ENCODE measurements around the gene ENO4. TPM values are rescaled to one million over a fixed set of nuclear protein-coding genes. Genes with fewer than 3 reads are reported as not detected.

Gene ENO4
- total and polyA plus RNA-seq, 3 experiments from 2014 or later: not detected

GRCh38 chr10:116879817-116880216, 30.5 kb downstream of the ENO4 start:
- Mint-ChIP-seq H3K4me1 (no peaks in the 10 kb centered on the region), H3K27ac (no peak overlapping the region), H3K36me3 (no peaks in the 10 kb centered on the region), H3K9me3 (peaks cover 0 to 2% (median 0%) of the 10 kb centered on the region in 5 donors), H3K27me3 (no peaks in the 10 kb centered on the region), H3K4me3 (no peak overlapping the region)
- no peak overlapping the region for H3K4me3 ChIP-seq (ENCODE audit: low read length)
- H3K4me1 ChIP-seq (ENCODE audit: insufficient read depth, low read length): no peaks in the 10 kb centered on the region
- no peaks in the 10 kb centered on the region for H3K36me3 ChIP-seq (ENCODE audit: insufficient read depth, low read length)
- ChIA-PET CTCF (no interaction called here), POLR2A (no interaction called here)
- no peaks in the 10 kb centered on the region for H3K9me3 ChIP-seq (ENCODE audit: low read length)
- no peaks in the 10 kb centered on the region for H3K27me3 ChIP-seq (ENCODE audit: insufficient read depth, low read length, poor library complexity, severe bottlenecking)
- no peak for DNase-seq
- no peak overlapping the region for H3K27ac ChIP-seq (ENCODE audit: low read depth, low read length)

GRCh38 chr10:116880716-116881482, 31.6 kb downstream of the ENO4 start:
- H3K4me1 Mint-ChIP-seq: no peaks in the 10 kb centered on the region
- Histone ChIP-seq H3K9me3 (ENCODE audit: low read length) (no peaks in the 10 kb centered on the region), H3K36me3 (ENCODE audit: insufficient read depth, low read length) (no peaks in the 10 kb centered on the region), H3K4me3 (ENCODE audit: low read length) (no peak overlapping the region), H3K27me3 (ENCODE audit: insufficient read depth, low read length, poor library complexity, severe bottlenecking) (no peaks in the 10 kb centered on the region), H3K27ac (ENCODE audit: low read depth, low read length) (no peak overlapping the region), H3K4me1 (ENCODE audit: insufficient read depth, low read length) (no peaks in the 10 kb centered on the region)
- DNase-seq: no peak
- H3K27ac Mint-ChIP-seq: peak overlapping the region in 1 of 8 donors; percentile 2
- H3K4me3 Mint-ChIP-seq: no peak overlapping the region
- ChIA-PET CTCF (no interaction called here), POLR2A (no interaction called here)
- H3K36me3 Mint-ChIP-seq: no peaks in the 10 kb centered on the region
- H3K9me3 Mint-ChIP-seq: peaks cover 0 to 2% (median 0%) of the 10 kb centered on the region in 5 donors
- no peaks in the 10 kb centered on the region for H3K27me3 Mint-ChIP-seq

GRCh38 chr10:116882639-116883038, 33.3 kb downstream of the ENO4 start:
- Histone ChIP-seq H3K4me1 (ENCODE audit: insufficient read depth, low read length) (no peaks in the 10 kb centered on the region), H3K27ac (ENCODE audit: low read depth, low read length) (no peak overlapping the region), H3K36me3 (ENCODE audit: insufficient read depth, low read length) (no peaks in the 10 kb centered on the region), H3K9me3 (ENCODE audit: low read length) (no peaks in the 10 kb centered on the region), H3K4me3 (ENCODE audit: low read length) (no peak overlapping the region), H3K27me3 (ENCODE audit: insufficient read depth, low read length, poor library complexity, severe bottlenecking) (no peaks in the 10 kb centered on the region)
- Mint-ChIP-seq H3K4me1 (no peaks in the 10 kb centered on the region), H3K27ac (no peak overlapping the region), H3K27me3 (no peaks in the 10 kb centered on the region), H3K4me3 (no peak overlapping the region), H3K36me3 (no peaks in the 10 kb centered on the region), H3K9me3 (peaks cover 0 to 2% (median 0%) of the 10 kb centered on the region in 5 donors)
- no peak for DNase-seq
- ChIA-PET CTCF (no interaction called here), POLR2A (no interaction called here)

- no peak overlapping the region for H3K4me3 Mint-ChIP-seq
- H3K27ac ChIP-seq (ENCODE audit: low read depth, low read length): no peak overlapping the region
- no peaks in the 10 kb centered on the region for H3K9me3 Mint-ChIP-seq
- H3K36me3 ChIP-seq (ENCODE audit: insufficient read depth, low read length): no peaks in the 10 kb centered on the region
- H3K9me3 ChIP-seq (ENCODE audit: low read length): no peaks in the 10 kb centered on the region
- no peak overlapping the region for H3K4me3 ChIP-seq (ENCODE audit: low read length)
- no peak for DNase-seq
- CTCF ChIA-PET: no interaction called here
- peaks cover 1 to 11% of the 10 kb centered on the region in 2 donors for H3K27me3 Mint-ChIP-seq
- POLR2A ChIA-PET: no interaction called here
- no peaks in the 10 kb centered on the region for H3K36me3 Mint-ChIP-seq
- H3K27ac Mint-ChIP-seq: no peak overlapping the region
- no peaks in the 10 kb centered on the region for H3K4me1 ChIP-seq (ENCODE audit: insufficient read depth, low read length)
- no peaks in the 10 kb centered on the region for H3K27me3 ChIP-seq (ENCODE audit: insufficient read depth, low read length, poor library complexity, severe bottlenecking)
- no peaks in the 10 kb centered on the region for H3K4me1 Mint-ChIP-seq
Observed at GRCh38 chr10:116886772-116887171, 37.5 kb downstream of the ENO4 start.

- Histone ChIP-seq H3K9me3 (ENCODE audit: low read length) (no peaks in the 10 kb centered on the region), H3K27ac (ENCODE audit: low read depth, low read length) (no peak overlapping the region), H3K36me3 (ENCODE audit: insufficient read depth, low read length) (no peaks in the 10 kb centered on the region), H3K4me1 (ENCODE audit: insufficient read depth, low read length) (no peaks in the 10 kb centered on the region), H3K27me3 (ENCODE audit: insufficient read depth, low read length, poor library complexity, severe bottlenecking) (no peaks in the 10 kb centered on the region), H3K4me3 (ENCODE audit: low read length) (no peak overlapping the region)
- POLR2A ChIA-PET: no interaction called here
- H3K4me3 Mint-ChIP-seq: no peak overlapping the region
- H3K27ac Mint-ChIP-seq: no peak overlapping the region
- DNase-seq: no peak
- H3K9me3 Mint-ChIP-seq: no peaks in the 10 kb centered on the region
- CTCF ChIA-PET: no interaction called here
- no peaks in the 10 kb centered on the region for H3K4me1 Mint-ChIP-seq
- H3K36me3 Mint-ChIP-seq: no peaks in the 10 kb centered on the region
- peaks cover 4 to 16% of the 10 kb centered on the region in 2 donors for H3K27me3 Mint-ChIP-seq
Observed at GRCh38 chr10:116888380-116889055, 39.2 kb downstream of the ENO4 start.

GRCh38 chr10:116889066-116889465, 39.8 kb downstream of the ENO4 start:
- DNase-seq: no peak
- H3K36me3 ChIP-seq (ENCODE audit: insufficient read depth, low read length): no peaks in the 10 kb centered on the region
- CTCF ChIA-PET: interaction anchor here (0.9 kb wide), 1 partner anchor 286 kb away, joined by 3 read pairs; no protein-coding TSS in a partner anchor

GRCh38 chr10:116891208-116891607, 41.9 kb downstream of the ENO4 start:
- Histone ChIP-seq H3K36me3 (ENCODE audit: insufficient read depth, low read length) (no peaks in the 10 kb centered on the region), H3K4me1 (ENCODE audit: insufficient read depth, low read length) (no peaks in the 10 kb centered on the region), H3K27me3 (ENCODE audit: insufficient read depth, low read length, poor library complexity, severe bottlenecking) (no peaks in the 10 kb centered on the region), H3K9me3 (ENCODE audit: low read length) (no peaks in the 10 kb centered on the region), H3K27ac (ENCODE audit: low read depth, low read length) (no peak overlapping the region), H3K4me3 (ENCODE audit: low read length) (no peak overlapping the region)
- no peaks in the 10 kb centered on the region for H3K36me3 Mint-ChIP-seq
- DNase-seq: no peak
- ChIA-PET POLR2A (no interaction called here), CTCF (no interaction called here)
- no peaks in the 10 kb centered on the region for H3K9me3 Mint-ChIP-seq
- peaks cover 4 to 16% of the 10 kb centered on the region in 2 donors for H3K27me3 Mint-ChIP-seq
- no peak overlapping the region for H3K27ac Mint-ChIP-seq
- no peaks in the 10 kb centered on the region for H3K4me1 Mint-ChIP-seq
- H3K4me3 Mint-ChIP-seq: no peak overlapping the region

More at GRCh38 chr10:116889066-116889465, 39.8 kb downstream of the ENO4 start:
- no peaks in the 10 kb centered on the region for H3K9me3 ChIP-seq (ENCODE audit: low read length)
- H3K27me3 ChIP-seq (ENCODE audit: insufficient read depth, low read length, poor library complexity, severe bottlenecking): no peaks in the 10 kb centered on the region
- H3K36me3 Mint-ChIP-seq: no peaks in the 10 kb centered on the region
- POLR2A ChIA-PET: no interaction called here
- no peak overlapping the region for H3K27ac ChIP-seq (ENCODE audit: low read depth, low read length)
- no peaks in the 10 kb centered on the region for H3K9me3 Mint-ChIP-seq
- H3K4me1 ChIP-seq (ENCODE audit: insufficient read depth, low read length): no peaks in the 10 kb centered on the region
- H3K4me3 ChIP-seq (ENCODE audit: low read length): no peak overlapping the region
- no peaks in the 10 kb centered on the region for H3K4me1 Mint-ChIP-seq
- no peak overlapping the region for H3K4me3 Mint-ChIP-seq
- no peak overlapping the region for H3K27ac Mint-ChIP-seq
- peaks cover 4 to 16% of the 10 kb centered on the region in 2 donors for H3K27me3 Mint-ChIP-seq

- Histone ChIP-seq H3K36me3 (ENCODE audit: insufficient read depth, low read length) (no peaks in the 10 kb centered on the region), H3K4me3 (ENCODE audit: low read length) (no peak overlapping the region), H3K27ac (ENCODE audit: low read depth, low read length) (no peak overlapping the region), H3K4me1 (ENCODE audit: insufficient read depth, low read length) (no peaks in the 10 kb centered on the region), H3K9me3 (ENCODE audit: low read length) (no peaks in the 10 kb centered on the region), H3K27me3 (ENCODE audit: insufficient read depth, low read length, poor library complexity, severe bottlenecking) (no peaks in the 10 kb centered on the region)
- H3K4me1 Mint-ChIP-seq: no peaks in the 10 kb centered on the region
- CTCF ChIA-PET: no interaction called here
- H3K4me3 Mint-ChIP-seq: no peak overlapping the region
- peaks cover 6 to 16% of the 10 kb centered on the region in 2 donors for H3K27me3 Mint-ChIP-seq
- POLR2A ChIA-PET: no interaction called here
- no peak overlapping the region for H3K27ac Mint-ChIP-seq
- no peaks in the 10 kb centered on the region for H3K36me3 Mint-ChIP-seq
- no peak for DNase-seq
- no peaks in the 10 kb centered on the region for H3K9me3 Mint-ChIP-seq
Observed at GRCh38 chr10:116892907-116893685, 43.8 kb downstream of the ENO4 start.
